IPS-18c (cell line): ENCODE results near the gene TMC5.
"Not testable (repeated sequence)": the region's sequence is repeated elsewhere in the genome, so short reads cannot be mapped to it uniquely, and the experiment has no call there.

Experiments
- H3K4me3 ChIP-seq: 2 replicates; pipeline ENCODE4 v1.7.0; 2013; ENCODE audit warnings: low read depth, mild to moderate bottlenecking, low read length, moderate library complexity; ENCODE audit not compliant: insufficient read depth
- H3K9me3 ChIP-seq: one replicate; pipeline ENCODE4 v1.6.1; 2013; ENCODE audit warnings: mild to moderate bottlenecking, low read length, moderate library complexity; ENCODE audit not compliant: control insufficient read depth, insufficient read depth

Gene TMC5

GRCh38 chr16:19393226-19394111 is 24.2 kb upstream of the TMC5 start:
- no peak overlapping the region for H3K4me3 ChIP-seq
- peaks cover 3% of the 10 kb centered on the region for H3K9me3 ChIP-seq

- H3K9me3 ChIP-seq, H3K4me3 ChIP-seq: not testable (repeated sequence)
Observed at GRCh38 chr16:19395646-19396267, 21.9 kb upstream of the TMC5 start.

GRCh38 chr16:19396555-19397011 is 21.1 kb upstream of the TMC5 start:
- Histone ChIP-seq H3K4me3 (no peak overlapping the region), H3K9me3 (peaks cover 5% of the 10 kb centered on the region)

GRCh38 chr16:19397373-19397772 is 20.3 kb upstream of the TMC5 start:
- H3K9me3 ChIP-seq, H3K4me3 ChIP-seq: not testable (repeated sequence)

- Histone ChIP-seq H3K9me3 (peaks cover 2% of the 10 kb centered on the region), H3K4me3 (no peak overlapping the region)
Observed at GRCh38 chr16:19400711-19401110, 17.0 kb upstream of the TMC5 start.

- H3K4me3 ChIP-seq, result no peak overlapping the region
- H3K9me3 ChIP-seq, result peaks cover 4% of the 10 kb centered on the region
Observed at GRCh38 chr16:19406891-19407491, 10.7 kb upstream of the TMC5 start.

GRCh38 chr16:19410435-19411171 is 7.1 kb upstream of the TMC5 start:
- peaks cover 4% of the 10 kb centered on the region for H3K9me3 ChIP-seq
- H3K4me3 ChIP-seq, result peak overlapping the region; percentile 53; the same call in 1 of the 2 replicates

GRCh38 chr16:19411298-19411697 is 6.4 kb upstream of the TMC5 start:
- Histone ChIP-seq H3K9me3 (peaks cover 4% of the 10 kb centered on the region), H3K4me3 (no peak overlapping the region)

GRCh38 chr16:19412055-19412454 is 5.6 kb upstream of the TMC5 start:
- H3K9me3 ChIP-seq, H3K4me3 ChIP-seq: not testable (repeated sequence)

- Histone ChIP-seq H3K4me3 (no peak overlapping the region), H3K9me3 (no peaks in the 10 kb centered on the region)
Observed at GRCh38 chr16:19415461-19415860, 2.2 kb upstream of the TMC5 start.

GRCh38 chr16:19415918-19416317 is 1.8 kb upstream of the TMC5 start:
- Histone ChIP-seq H3K4me3 (no peak overlapping the region), H3K9me3 (no peaks in the 10 kb centered on the region)

- Histone ChIP-seq H3K4me3 (no peak overlapping the region), H3K9me3 (no peaks in the 10 kb centered on the region)
Observed at GRCh38 chr16:19418200-19418599, 517 bp downstream of the TMC5 start.

GRCh38 chr16:19419698-19420075 is 2.0 kb downstream of the TMC5 start:
- H3K9me3 ChIP-seq, result no peaks in the 10 kb centered on the region
- no peak overlapping the region for H3K4me3 ChIP-seq

GRCh38 chr16:19424478-19424877 is 6.8 kb downstream of the TMC5 start:
- Histone ChIP-seq H3K9me3 (peaks cover 2% of the 10 kb centered on the region), H3K4me3 (no peak overlapping the region)

- no peak overlapping the region for H3K4me3 ChIP-seq
- H3K9me3 ChIP-seq, result peaks cover 2% of the 10 kb centered on the region
Observed at GRCh38 chr16:19430345-19430744, 12.7 kb downstream of the TMC5 start.

GRCh38 chr16:19431636-19432340 is 14.1 kb downstream of the TMC5 start:
- Histone ChIP-seq H3K4me3 (no peak overlapping the region), H3K9me3 (peaks cover 2% of the 10 kb centered on the region)

- H3K9me3 ChIP-seq, result peaks cover 2% of the 10 kb centered on the region
Observed at GRCh38 chr16:19432429-19432828, 14.7 kb downstream of the TMC5 start.

More at GRCh38 chr16:19432429-19432828, 14.7 kb downstream of the TMC5 start:
- H3K4me3 ChIP-seq, result no peak overlapping the region
